GM23338 (cell line): ENCODE results near the gene B3GNT4. TPM values are rescaled to one million over a fixed set of nuclear protein-coding genes. Genes with fewer than 3 reads are reported as not detected.

Experiments used
- ATAC-seq: fragments of 200-7000 bp; cut with Tn5 transposase; 3 replicates; pipeline ENCODE4 v1.9.1; 2020
- DNase-seq: peaks from one replicate; pipeline ENCODE4 v3.0.0-alpha.2; 2015; ENCODE audit warnings: low spot score
- H2AFZ ChIP-seq: fragments of 200-600 bp; sonication (generic); 2 replicates; pipeline ENCODE4 v1.8.0; 2016; ENCODE audit warnings: antibody characterized with exemption, mild to moderate bottlenecking, moderate library complexity
- H3F3A ChIP-seq: fragments of 200-600 bp; sonication (generic); replicated peaks from 2 replicates; pipeline ENCODE4 v1.8.0; 2017; ENCODE audit warnings: antibody characterized with exemption, mixed run types, low read depth
- H3K27ac ChIP-seq: fragments of 200-600 bp; sonication (generic); 2 replicates; pipeline ENCODE4 v1.6.1; 2016; ENCODE audit warnings: low read depth
- H3K27me3 ChIP-seq: fragments of 200-600 bp; sonication (generic); 2 replicates; pipeline ENCODE4 v1.8.0; 2016; ENCODE audit warnings: mild to moderate bottlenecking, mixed run types, moderate library complexity; ENCODE audit not compliant: insufficient read depth
- H3K36me3 ChIP-seq: fragments of 200-600 bp; sonication (generic); 2 replicates; pipeline ENCODE4 v1.8.0; 2016; ENCODE audit warnings: mild to moderate bottlenecking; ENCODE audit not compliant: insufficient read depth
- H3K4me1 ChIP-seq: fragments of 200-600 bp; sonication (generic); 2 replicates; pipeline ENCODE4 v1.8.0; 2016; ENCODE audit warnings: mild to moderate bottlenecking, moderate library complexity; ENCODE audit not compliant: insufficient read depth
- H3K4me2 ChIP-seq: fragments of 200-600 bp; sonication (generic); 2 replicates; pipeline ENCODE4 v1.7.1; 2017; ENCODE audit warnings: mixed run types
- H3K4me3 ChIP-seq: fragments of 200-600 bp; sonication (generic); 2 replicates; pipeline ENCODE4 v1.6.1; 2016; ENCODE audit warnings: mixed run types
- H3K79me2 ChIP-seq: fragments of 200-600 bp; sonication (generic); replicated peaks from 2 replicates; pipeline ENCODE4 v1.8.0; 2017; ENCODE audit warnings: mild to moderate bottlenecking; ENCODE audit not compliant: insufficient read depth
- H3K9me2 ChIP-seq: fragments of 200-600 bp; sonication (generic); 2 replicates; pipeline ENCODE4 v1.8.0; 2017; ENCODE audit not compliant: insufficient read depth
- H4K20me1 ChIP-seq: fragments of 200-600 bp; sonication (generic); replicated peaks from 2 replicates; pipeline ENCODE4 v1.8.0; 2017; ENCODE audit warnings: mild to moderate bottlenecking; ENCODE audit not compliant: insufficient read depth
- H3K27ac Mint-ChIP-seq: 2 replicates; pipeline ENCODE4 v1.8.0; 2020; ENCODE audit warnings: inconsistent platforms, mild to moderate bottlenecking, moderate library complexity, mixed read lengths
- H3K27me3 Mint-ChIP-seq: 3 replicates; pipeline ENCODE4 v1.8.0; 2022; ENCODE audit warnings: low read depth, mild to moderate bottlenecking, moderate library complexity, mixed read lengths, inconsistent platforms; ENCODE audit not compliant: insufficient read depth, poor library complexity
- H3K36me3 Mint-ChIP-seq: 3 replicates; pipeline ENCODE4 v1.8.0; 2021; ENCODE audit warnings: low read depth, mild to moderate bottlenecking, inconsistent platforms, moderate library complexity, mixed read lengths
- H3K4me1 Mint-ChIP-seq: 3 replicates; pipeline ENCODE4 v1.8.0; 2020; ENCODE audit warnings: mild to moderate bottlenecking, inconsistent platforms, mixed read lengths
- H3K4me3 Mint-ChIP-seq: 3 replicates; pipeline ENCODE4 v1.8.0; 2021; ENCODE audit warnings: moderate library complexity, mild to moderate bottlenecking, inconsistent platforms, mixed read lengths
- H3K9me3 Mint-ChIP-seq: 3 replicates; pipeline ENCODE4 v1.8.0; 2020; ENCODE audit warnings: moderate library complexity, mild to moderate bottlenecking, inconsistent platforms, mixed read lengths
- CREB1 ChIP-seq: fragments of 250-450 bp; sonication (Bioruptor Pico); IDR thresholded peaks from 2 replicates; pipeline ENCODE4 v1.5.0; 2020; ENCODE audit warnings: low read depth, mild to moderate bottlenecking, moderate library complexity
- ETS1 ChIP-seq: IDR thresholded peaks from 2 replicates; pipeline ENCODE4 v1.6.1; 2016; ENCODE audit warnings: antibody characterized with exemption
- EZH2 ChIP-seq: fragments of 200-600 bp; sonication (generic); IDR thresholded peaks from one replicate; pipeline ENCODE4 v1.8.0; 2017; ENCODE audit warnings: antibody characterized with exemption, mild to moderate bottlenecking, low read depth; ENCODE audit not compliant: unreplicated experiment
- EZH2phosphoT487 ChIP-seq: fragments of 200-600 bp; sonication (generic); IDR thresholded peaks from one replicate; pipeline ENCODE4 v1.8.1; 2018; ENCODE audit warnings: antibody characterized with exemption; ENCODE audit not compliant: unreplicated experiment
- JUNB ChIP-seq: IDR thresholded peaks from one replicate; pipeline ENCODE4 v1.6.1; 2016; ENCODE audit warnings: antibody characterized with exemption; ENCODE audit not compliant: unreplicated experiment
- NANOG ChIP-seq: IDR thresholded peaks from 2 replicates; pipeline ENCODE4 v1.6.1; 2016; ENCODE audit warnings: antibody characterized with exemption, borderline replicate concordance
- POLR2AphosphoS5 ChIP-seq: IDR thresholded peaks from 2 replicates; pipeline ENCODE4 v1.6.1; 2016; ENCODE audit warnings: antibody characterized with exemption, low read depth
- STAT1 ChIP-seq: IDR thresholded peaks from one replicate; pipeline ENCODE4 v1.6.1; 2016; ENCODE audit warnings: antibody characterized with exemption; ENCODE audit not compliant: unreplicated experiment
- ZNF114 ChIP-seq: fragments of 250-450 bp; sonication (Bioruptor Pico); IDR thresholded peaks from 2 replicates; pipeline ENCODE4 v1.5.0; 2020; ENCODE audit warnings: mild to moderate bottlenecking, moderate library complexity
- ZNF462 ChIP-seq: fragments of 250-450 bp; sonication (Bioruptor Pico); IDR thresholded peaks from 2 replicates; pipeline ENCODE4 v1.5.0; 2020; ENCODE audit warnings: mild to moderate bottlenecking, moderate library complexity
- polyA plus RNA-seq: library from polyadenylated mRNA; unstranded; fragments of >200 nt; fragmentation: Nextera tagmentation; extraction: Ambion mirVana; gene quantifications from 2 replicates; pipeline ENCODE4 v1.2.1, GENCODE V29; 2016
- total RNA-seq: library from RNA; depleted of rRNA; stranded (reverse); fragments of >200 nt; shearing (Covaris generic); gene quantifications from 2 replicates; pipeline ENCODE4 v1.2.3, GENCODE V29; 2014
- TF ChIP-seq, protein P1 (sequence below), 2 experiments: fragments of 200-600 bp in 1 of 2; sonication (generic) in 1 of 2; conservative IDR thresholded peaks; 2 replicates each; pipeline versions ENCODE4 v1.5.1 to v1.6.1; 2016 to 2017; ENCODE audit warnings: antibody characterized with exemption in 2 of 2, low read depth in 2 of 2, mild to moderate bottlenecking in 2 of 2, moderate library complexity in 1 of 2

The B3GNT4 gene
- total and polyA plus RNA-seq, 2 experiments from 2014 or later = 0.80 to 1.8 TPM

DNA sequence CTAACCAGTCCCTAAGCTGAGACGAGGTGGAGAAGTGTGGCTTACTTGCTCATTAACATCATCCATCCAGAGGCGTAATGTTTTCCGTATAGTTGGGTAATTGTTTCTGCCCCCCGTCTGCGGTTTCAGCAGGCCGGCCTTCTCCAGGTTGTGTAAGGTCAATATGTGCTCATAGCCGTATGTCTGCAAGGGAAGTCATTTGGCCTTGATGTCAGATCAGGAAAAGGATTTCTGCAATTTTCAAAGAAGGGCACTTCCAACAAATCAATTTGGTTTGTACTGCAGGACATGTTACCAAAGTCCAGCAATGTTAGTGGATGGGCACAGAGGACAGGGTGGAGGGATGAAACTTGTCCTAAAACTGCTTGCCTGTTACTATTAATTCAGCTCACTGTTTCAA, 32.2 kb downstream of the B3GNT4 start:
- Mint-ChIP-seq H3K36me3 (peaks cover 48% of the 10 kb centered on the region), H3K27me3 (peaks cover 2% of the 10 kb centered on the region), H3K4me3 (no peak overlapping the region), H3K9me3 (no peaks in the 10 kb centered on the region; the same call in 2 of the 3 replicates), H3K4me1 (no peaks in the 10 kb centered on the region), H3K27ac (no peak overlapping the region)
- H3K27me3 ChIP-seq = no peaks in the 10 kb centered on the region
- no peak overlapping the region for H2AFZ ChIP-seq
- no peak for TF ChIP-seq ZNF114
- no peak for TF ChIP-seq JUNB
- TF ChIP-seq ETS1 = no peak
- TF ChIP-seq EZH2phosphoT487 = no peak
- H3K27ac ChIP-seq = no peak overlapping the region
- H3K9me2 ChIP-seq = no peaks in the 10 kb centered on the region
- no peaks in the 10 kb centered on the region for H3K4me1 ChIP-seq
- no peaks in the 10 kb centered on the region for H3F3A ChIP-seq
- no peak overlapping the region for H3K4me3 ChIP-seq
- H4K20me1 ChIP-seq = no peaks in the 10 kb centered on the region
- DNase-seq (no peak), ATAC-seq (no peak)
- no peak overlapping the region for H3K4me2 ChIP-seq
- H3K79me2 ChIP-seq = no peaks in the 10 kb centered on the region
- peaks cover 4% of the 10 kb centered on the region; the same call in 1 of the 2 replicates for H3K36me3 ChIP-seq

DNA sequence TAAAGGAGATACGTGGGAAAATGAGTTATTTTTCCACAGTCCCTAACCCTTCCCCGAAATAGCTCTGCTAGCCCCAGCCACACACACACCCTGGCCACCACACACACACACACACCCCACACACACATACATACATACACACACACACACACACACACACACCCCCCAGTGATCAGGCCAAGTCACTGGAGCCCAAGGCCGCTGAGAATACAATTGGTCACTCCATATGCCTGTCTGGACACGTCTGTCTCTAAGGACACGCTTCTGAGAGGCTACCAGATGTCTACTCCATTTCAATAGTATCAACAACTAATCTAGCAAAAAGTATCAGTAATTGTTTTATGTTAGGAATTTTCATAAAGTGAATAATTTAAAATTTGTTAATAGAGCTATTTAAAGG, 35.4 kb downstream of the B3GNT4 start:
- no peak for DNase-seq
- Mint-ChIP-seq H3K4me3 (no peak overlapping the region), H3K36me3 (peaks cover 44% of the 10 kb centered on the region), H3K27me3 (peaks cover 2% of the 10 kb centered on the region), H3K9me3 (no peaks in the 10 kb centered on the region; the same call in 2 of the 3 replicates), H3K27ac (no peak overlapping the region), H3K4me1 (no peaks in the 10 kb centered on the region)
- Histone ChIP-seq H3K79me2 (no peaks in the 10 kb centered on the region; the same call in 1 of the 2 replicates), H3K4me2 (no peak overlapping the region), H3K27me3 (no peaks in the 10 kb centered on the region), H4K20me1 (no peaks in the 10 kb centered on the region), H3K36me3 (peaks cover 4% of the 10 kb centered on the region), H3K27ac (no peak overlapping the region), H3F3A (no peaks in the 10 kb centered on the region), H2AFZ (no peak overlapping the region), H3K4me1 (no peaks in the 10 kb centered on the region), H3K9me2 (no peaks in the 10 kb centered on the region), H3K4me3 (no peak overlapping the region)
- no peak for ATAC-seq
- no peak for TF ChIP-seq ZNF462
- TF ChIP-seq ZNF114 = no peak
- no peak for TF ChIP-seq CREB1 (CRISPR knock-in tag)
- no peak for TF ChIP-seq ETS1
- TF ChIP-seq STAT1 = no peak
- TF ChIP-seq NANOG = no peak
- TF ChIP-seq JUNB = no peak
- TF ChIP-seq, protein P1, sequence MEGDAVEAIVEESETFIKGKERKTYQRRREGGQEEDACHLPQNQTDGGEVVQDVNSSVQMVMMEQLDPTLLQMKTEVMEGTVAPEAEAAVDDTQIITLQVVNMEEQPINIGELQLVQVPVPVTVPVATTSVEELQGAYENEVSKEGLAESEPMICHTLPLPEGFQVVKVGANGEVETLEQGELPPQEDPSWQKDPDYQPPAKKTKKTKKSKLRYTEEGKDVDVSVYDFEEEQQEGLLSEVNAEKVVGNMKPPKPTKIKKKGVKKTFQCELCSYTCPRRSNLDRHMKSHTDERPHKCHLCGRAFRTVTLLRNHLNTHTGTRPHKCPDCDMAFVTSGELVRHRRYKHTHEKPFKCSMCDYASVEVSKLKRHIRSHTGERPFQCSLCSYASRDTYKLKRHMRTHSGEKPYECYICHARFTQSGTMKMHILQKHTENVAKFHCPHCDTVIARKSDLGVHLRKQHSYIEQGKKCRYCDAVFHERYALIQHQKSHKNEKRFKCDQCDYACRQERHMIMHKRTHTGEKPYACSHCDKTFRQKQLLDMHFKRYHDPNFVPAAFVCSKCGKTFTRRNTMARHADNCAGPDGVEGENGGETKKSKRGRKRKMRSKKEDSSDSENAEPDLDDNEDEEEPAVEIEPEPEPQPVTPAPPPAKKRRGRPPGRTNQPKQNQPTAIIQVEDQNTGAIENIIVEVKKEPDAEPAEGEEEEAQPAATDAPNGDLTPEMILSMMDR (conservative IDR thresholded peaks at IDR 0.05; ENCODE audit: low read depth in 2 of 2) = no peak
- no peak for TF ChIP-seq POLR2AphosphoS5
- TF ChIP-seq EZH2 = no peak
